RPMI7951 (cell line): ENCODE measurements around the gene TMEM135. TPM values are rescaled to one million over a fixed set of nuclear protein-coding genes. Genes with fewer than 3 reads are reported as not detected.
A peak's percentile ranks its signal among the peaks of the same experiment; 100 is the strongest.
"Not testable (repeated sequence)": the region's sequence is repeated elsewhere in the genome, so short reads cannot be mapped to it uniquely, and the experiment has no call there.

Source experiments
- DNase-seq: peaks from one replicate; pipeline ENCODE4 v3.0.0-alpha.2; 2012; ENCODE audit warnings: low read depth
- total RNA-seq: library from RNA; depleted of rRNA; stranded (reverse); fragments of >200 nt; shearing (Covaris generic); gene quantifications from 2 replicates; pipeline ENCODE4 v1.2.3, GENCODE V29; 2014; rRNA removed

Gene TMEM135
- 12.2 and 16.6 TPM in 2 replicates for total RNA-seq

DNA sequence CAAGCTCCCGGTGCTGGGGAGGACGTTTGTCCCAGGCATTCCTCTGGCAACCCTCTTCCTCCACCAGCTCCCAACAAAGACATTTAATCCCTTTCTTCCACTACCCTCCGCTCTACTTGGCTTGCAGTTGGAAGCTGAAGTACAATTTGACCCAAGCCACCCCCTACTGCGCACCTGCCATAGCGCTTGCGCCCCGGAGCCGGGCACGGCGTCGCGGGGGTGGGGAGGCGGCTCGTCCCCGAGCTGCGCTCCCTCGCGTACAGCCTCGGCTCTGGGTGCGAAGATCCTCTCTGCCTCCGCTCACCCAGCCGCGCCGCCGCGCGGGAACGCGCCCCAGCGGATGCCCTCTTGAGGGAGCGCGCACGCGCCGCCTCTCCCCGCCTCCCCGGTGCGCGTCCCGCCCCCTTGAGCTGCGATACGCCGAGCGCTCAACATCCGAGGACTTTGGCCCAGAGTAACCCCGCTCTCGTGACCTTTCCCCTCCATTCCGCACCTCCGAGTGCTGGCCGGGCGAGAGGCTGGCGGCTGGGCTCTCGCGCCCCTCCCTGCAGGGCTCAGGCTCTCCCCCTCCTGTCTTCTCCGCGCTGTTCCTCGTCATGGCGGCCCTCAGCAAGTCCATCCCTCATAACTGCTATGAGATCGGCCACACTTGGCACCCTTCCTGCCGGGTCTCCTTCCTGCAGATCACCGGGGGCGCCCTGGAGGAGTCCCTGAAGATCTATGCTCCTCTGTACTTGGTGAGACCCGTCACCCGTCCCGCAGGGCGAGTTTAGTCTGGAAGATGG lies at the start of gene TMEM135:
Gene TMEM135, plus strand, starts transcription at position 485 of the 785 bp plus-strand sequence. Its CDS starts 112 bp downstream, at position 597.
- DNase-seq = peak; percentile 90

DNA sequence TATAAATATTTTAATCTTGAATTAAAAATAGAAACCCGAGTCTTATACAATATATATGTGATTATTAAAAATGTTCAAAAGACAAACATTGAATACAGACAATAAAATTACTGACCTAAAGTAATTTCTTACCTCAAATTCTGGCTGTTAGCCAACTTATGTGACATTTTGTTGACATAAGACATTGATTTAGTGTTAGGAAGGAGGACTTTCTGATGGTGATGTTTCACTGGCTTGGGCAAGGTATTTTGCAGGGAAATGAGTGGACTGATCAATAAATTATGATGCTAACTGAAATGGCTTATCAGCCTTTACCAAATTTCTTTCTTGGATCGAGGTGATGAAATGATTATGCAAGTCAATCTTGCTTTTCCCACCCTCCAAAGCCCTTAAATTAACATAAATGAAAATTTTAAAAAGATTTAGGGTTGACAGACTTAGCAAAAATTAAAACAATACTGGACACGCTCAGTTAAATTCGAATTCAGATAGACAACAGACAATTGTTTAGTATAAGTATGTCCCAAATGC lies 49.3 kb upstream of the TMEM135 start:
- no peak for DNase-seq

DNA sequence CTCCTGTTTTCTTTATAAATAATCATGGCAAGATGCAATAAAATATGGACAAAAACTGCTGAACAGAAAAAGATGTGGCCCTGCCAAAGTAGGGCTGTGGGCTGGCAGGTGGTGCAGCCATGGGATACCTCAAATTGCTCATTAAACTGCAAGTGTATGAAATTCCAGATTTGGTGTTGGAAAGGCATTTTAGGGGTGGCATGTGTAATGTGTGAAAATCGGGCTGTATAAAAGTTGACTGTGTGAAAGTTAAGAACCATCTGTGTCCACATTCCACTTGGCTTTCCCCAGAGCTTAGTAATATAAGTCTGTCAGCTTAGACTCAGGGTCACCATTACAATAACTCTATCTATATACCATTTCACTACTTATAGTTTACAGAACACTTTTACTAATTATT lies 47.7 kb upstream of the TMEM135 start:
- DNase-seq = no peak

DNA sequence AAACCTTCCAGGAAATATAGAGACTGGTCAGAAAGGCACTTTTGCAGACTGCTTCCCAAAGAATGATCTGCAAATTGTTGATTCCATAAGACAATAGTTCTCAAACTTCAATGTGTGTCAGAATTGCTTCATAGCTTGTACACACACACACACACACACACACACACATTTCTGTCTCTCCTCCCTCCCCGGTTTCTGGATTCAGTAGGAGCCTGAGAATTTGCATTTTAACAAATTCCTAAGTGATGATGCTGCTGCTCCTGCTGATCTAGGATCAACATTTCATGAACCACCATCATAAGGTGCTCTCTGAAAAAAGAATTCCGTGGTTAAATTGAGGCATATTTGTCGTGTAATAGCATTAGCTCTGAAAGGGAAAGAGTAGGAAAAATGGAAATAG lies 47.2 kb upstream of the TMEM135 start:
- DNase-seq = peak; percentile 52

DNA sequence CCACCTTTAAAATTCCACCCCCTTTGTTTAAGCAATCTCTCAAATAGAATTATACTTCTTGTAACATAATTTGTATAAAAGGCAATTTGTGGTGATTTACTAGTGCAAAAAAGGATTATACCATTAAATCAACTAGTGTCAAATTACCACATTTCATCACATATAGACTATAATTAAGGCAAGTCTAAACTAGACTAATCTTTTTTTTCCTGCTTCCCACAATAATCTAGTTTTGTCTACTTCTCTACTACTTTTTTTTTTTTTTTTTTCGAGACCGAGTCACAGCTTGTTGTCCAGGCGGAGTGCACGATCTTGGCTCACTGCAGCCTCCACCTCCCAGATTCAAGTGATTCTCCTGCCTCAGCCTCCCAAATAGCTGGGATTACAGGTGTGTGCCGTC lies 46.4 kb upstream of the TMEM135 start:
- no peak for DNase-seq

DNA sequence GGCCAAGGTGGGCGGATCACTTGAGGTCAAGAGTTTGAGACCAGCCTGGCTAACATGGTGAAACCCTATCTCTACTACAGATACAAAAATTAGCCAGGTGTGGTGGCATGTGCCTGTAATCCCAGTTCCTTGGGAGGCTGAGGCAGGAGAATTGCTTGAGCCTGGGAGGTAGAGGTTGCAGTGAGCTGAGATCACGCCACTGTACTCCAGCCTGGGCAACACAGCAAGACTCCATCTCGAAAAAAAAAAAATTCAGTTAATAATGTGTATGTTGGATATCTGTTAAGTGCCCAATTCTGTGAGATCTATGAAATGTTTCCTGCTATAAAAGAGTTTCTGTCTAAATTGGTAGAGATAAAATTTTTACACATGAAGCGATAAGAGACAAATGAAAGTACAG lies 45.4 kb upstream of the TMEM135 start:
- not testable (repeated sequence) for DNase-seq

DNA sequence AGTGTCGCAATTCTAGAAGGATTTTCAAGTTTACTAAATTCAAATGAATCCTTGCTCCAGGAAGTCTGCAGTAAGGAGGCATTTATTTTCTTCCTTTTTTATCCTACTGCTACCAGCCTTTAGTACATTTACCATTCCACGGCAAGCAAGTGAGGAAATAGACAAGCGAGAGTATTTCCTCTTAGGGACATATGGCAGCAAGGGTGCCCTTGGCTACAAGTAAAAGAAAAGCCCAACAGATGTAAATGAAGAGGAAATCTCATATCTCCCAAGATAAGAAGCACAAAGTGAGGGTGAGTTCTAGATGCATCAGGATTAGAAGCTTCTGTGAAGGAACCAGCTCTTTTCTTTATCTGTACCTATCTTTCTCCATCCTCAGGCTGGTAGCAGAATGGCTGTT lies 44.7 kb upstream of the TMEM135 start:
- no peak for DNase-seq

DNA sequence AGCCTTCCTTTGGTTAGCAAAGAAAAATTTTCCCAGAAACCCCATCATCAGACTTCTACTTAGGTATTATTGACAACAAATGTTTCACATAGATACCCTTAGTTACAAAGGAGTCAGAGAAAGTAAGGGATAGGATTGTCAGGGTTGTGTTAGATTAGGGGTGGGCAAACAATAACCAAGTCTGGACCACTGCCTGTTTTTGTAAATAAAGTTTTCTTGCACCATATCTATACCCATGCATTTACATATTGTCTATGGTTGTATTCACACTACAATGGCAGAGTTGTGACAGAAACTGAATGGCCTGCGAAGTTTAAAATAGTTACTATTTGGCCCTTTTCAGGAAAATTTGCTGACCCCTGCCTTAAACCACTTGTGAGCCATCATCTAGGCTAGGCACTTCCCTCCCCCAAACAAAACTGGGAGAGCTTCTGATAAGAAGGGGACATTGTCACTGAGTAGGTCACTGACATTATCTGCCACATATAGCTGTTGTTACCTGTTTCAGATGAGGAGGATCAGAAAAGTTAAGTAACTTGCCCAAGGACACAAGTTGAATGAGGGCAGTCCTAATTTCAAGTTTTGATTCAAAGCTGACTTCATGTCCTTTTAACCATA lies 40.7 kb upstream of the TMEM135 start:
- no peak for DNase-seq

DNA sequence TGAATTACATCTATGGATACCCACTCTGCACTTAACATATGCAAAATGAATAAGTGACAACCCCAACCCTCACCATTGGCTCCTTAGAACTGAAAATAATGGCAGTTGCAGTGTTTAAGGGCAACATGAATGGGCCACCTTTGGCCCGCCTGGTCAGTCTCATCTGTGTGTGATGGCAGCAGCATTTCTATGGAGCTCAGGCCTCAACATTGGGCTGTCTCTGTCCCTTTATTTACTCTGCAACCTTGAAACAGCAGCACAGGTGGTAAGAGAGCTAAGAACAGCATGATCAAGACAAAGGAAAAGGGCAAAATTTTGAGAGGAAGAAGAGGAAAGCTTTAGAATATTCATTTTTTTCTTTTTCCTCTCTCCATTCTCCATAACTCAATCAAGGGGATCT lies 38.3 kb upstream of the TMEM135 start:
- no peak for DNase-seq

DNA sequence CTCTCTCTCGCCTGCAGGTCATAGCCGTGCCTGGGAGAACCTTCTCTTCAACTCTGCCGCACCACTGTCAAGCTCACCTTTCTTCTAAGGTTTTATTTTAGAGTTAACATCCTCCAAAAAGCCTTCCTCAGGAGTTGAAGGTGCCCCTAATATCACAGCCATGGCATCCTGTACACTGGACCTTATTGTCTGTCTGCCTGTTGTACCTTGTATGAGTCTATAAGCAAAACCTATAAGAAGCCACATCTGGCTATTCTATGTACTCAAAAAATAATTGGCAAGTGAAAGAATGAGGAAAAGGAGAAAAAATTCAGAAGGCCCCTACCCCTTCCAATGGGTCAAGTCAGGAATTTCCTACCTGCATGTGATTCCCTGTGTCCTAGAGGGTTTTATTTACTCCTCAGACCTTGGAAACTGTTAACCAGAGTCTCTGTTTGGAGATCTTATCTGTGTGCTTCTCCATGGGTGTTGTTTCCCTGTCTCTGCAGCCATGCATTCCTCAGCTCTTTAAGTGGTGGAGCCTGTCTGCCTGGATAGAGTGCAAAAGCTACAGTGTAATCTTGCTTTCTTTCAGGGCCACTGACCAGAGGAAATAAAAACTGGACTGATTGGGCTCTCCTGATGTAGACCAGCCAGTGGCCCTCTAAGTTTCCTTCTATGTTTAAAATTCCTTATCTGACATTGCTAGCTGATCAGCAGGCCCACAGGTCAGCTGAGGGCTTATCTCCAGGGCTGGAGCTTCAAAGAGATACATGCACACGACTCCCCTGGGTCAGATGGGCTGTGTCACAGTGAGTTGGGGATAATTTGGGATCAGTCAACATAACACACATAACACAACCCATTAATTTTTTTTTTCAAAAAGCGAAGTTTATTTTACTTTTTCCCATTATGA lies 37.6 kb upstream of the TMEM135 start:
- DNase-seq = no peak

DNA sequence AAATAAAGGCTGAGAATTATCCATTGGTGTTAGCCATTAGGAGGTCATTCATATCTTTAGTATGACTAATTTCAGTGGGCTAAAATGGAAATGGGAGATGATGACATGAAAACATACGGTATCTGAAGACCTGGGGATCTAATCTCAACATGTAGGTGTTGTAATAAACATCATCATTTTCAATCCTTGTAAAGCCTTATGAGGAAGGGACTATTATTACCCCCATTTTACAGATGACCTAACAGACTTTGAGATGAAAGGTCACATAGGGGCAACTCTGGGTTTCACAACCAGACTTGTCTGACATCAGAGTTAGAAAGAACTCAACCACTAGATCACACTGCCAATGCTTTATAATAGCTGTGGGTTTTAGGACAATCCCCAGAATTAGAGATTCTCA lies 34.8 kb upstream of the TMEM135 start:
- no peak for DNase-seq

DNA sequence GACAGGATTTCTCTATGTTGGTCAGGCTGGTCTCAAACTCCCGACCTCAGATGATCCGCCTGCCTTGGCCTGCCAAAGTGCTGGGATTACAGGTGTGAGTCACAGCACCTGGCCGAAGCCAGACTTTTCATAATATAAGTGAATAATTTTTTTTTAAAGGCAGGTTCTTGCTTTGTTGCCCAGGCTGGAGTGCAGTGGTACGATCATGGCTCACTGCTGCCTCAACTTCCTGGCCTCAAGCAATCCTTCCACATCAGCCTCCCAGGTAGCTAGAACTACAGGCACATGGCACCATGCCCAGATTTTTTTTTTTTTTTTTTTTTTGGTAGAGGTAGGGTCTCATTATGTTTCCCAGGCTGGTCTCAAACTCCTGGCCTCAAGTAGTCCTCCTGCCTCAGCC lies 33.5 kb upstream of the TMEM135 start:
- not testable (repeated sequence) for DNase-seq

DNA sequence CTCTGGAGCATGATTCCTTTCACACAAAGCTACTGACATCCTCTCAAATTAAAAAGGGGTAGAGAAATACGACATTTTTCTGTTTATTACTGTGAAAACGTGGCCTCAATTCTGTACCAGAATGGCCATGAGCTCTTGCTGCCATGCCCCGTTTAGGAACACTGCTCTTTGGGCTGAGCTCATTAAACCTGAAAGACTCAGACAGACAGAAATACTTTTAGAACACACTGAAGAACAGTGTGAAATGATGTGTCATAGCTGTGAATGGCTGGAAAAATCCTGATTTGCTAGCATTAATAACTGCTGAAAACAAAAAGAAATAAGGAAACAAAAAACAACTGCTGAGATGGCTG lies 32.2 kb upstream of the TMEM135 start:
- no peak for DNase-seq

DNA sequence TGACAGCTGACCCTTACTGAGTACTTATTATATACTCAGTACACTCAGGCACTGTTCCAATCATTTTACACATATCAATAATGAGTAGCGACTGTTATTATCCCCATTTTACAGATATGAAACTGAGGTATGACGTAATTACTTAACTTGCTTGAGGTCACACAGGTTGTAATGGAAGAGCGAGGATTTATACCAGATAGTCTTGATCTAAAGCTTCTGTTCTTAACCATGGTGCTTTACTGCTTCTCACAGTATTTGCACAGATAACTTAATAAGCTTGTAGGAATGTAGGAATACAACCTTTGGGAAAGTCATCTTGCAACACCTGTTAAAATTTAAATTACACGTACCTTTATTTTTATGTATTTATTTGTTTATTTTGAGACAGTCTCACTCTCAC lies 31.7 kb upstream of the TMEM135 start:
- DNase-seq = no peak

DNA sequence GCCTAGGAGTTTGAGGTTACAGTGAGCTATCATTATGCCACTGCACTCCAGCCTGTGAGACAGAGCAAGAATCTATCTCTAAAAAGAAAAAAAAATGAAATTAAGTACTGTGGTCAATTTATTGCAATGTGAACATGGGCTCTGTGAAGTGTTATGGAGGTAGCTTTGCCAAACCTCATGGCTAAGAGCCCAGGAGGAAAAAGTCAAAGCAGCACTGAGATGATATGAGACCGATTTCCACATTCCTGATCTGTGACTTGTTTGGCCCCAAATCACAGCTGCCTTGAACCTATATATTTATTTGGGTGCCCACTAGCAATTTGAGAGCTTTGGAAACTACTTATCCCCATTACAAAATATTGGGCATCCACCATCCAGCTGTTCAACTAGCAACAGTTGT lies 29.8 kb upstream of the TMEM135 start:
- DNase-seq = no peak

DNA sequence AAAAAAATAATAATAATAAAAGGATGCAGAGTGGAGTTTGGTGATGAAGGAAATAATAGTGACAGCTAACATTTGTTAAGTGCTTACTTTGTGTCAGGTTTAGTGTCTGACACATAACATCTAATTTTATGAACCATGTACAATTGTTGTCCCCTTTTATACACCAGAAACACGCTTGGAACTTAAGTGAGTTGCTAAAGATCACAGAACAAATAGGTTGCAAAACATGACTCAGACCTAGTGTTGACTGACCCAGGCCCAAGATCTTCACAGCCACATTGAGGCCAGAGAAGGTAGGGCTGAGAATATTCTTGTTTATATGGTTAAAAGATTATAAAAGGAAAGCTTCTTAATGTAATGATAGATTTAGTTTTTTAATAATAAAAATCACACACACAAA lies 25.6 kb upstream of the TMEM135 start:
- no peak for DNase-seq

DNA sequence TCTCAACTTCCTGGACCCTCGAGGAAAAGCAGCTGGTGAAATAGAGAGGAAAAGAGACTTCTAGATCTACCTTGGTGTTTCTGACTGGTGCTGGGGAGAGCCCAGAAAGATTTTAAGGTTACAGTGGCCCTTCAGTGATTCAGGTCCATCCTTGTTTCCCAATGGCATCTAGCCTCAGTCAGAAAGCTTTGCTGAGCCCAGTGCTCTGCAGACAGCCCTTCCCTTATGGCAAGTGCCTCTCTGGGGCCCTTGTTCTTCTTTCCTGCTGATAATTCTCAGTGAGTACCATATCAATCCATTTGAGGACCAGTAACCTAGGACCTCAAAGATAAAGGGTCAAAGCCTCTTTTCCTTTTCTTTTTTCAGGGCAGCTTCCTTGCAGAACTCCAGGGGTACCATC lies 25.1 kb upstream of the TMEM135 start:
- no peak for DNase-seq

DNA sequence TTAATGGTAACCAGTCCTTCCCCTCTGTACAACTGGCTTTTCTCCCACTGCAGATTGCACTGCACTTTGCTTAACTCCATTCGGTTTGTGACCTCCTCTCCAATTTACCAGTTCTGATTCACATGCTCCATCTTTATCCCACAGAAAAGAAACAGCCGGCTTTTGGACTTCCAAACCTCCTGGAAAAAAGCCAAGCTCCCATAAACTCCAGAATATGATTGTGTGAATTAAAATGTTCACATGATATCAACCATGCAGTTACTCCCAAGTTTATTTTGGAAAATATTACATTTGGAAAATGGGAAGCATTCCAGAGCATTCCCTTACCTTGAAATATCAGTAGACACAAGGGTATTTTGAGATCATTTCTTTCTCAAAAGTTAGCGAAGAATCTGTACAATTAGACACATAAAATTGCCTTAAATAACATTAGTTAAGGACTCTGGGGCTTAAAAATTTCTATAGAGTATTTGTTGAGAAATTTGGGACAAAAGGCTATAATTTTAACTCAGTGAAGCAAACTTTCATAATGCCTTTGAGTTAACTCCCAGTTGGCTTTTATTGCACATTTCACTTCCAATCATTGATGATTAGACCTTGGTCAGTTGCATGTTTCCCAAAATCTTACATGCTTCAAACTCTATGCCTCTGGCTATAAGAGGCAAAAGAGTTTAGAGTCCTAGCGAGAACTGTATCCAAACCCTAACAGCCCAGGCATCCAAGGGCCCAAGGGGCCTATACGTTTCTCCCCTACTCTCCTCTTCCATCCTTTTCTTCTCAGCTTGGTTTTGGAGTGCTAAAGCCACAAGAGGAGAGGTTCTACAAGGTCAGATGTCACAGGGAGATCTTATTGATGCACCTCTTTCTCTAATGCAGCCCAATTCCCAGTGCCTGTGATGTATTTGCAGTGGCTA lies 23.6 kb upstream of the TMEM135 start:
- no peak for DNase-seq

DNA sequence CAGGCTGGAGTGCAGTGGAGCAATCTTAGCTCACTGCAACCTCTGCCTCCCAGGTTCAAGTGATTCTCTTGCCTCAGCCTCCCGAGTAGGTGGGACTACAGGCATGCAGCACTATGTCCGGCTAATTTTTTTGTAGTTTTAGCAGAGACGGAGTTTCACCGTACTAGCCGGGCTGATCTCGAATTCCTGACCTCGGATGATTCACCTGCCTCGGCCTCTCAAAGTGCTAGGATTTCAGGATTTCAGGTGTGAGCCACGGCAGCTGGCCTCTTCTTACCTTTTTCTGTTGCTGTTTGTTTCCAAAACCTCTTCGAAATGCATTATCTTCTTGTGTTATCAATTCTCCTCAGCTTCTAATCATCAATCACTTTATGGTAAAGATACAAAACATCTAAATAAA lies 22.1 kb upstream of the TMEM135 start:
- no peak for DNase-seq

DNA sequence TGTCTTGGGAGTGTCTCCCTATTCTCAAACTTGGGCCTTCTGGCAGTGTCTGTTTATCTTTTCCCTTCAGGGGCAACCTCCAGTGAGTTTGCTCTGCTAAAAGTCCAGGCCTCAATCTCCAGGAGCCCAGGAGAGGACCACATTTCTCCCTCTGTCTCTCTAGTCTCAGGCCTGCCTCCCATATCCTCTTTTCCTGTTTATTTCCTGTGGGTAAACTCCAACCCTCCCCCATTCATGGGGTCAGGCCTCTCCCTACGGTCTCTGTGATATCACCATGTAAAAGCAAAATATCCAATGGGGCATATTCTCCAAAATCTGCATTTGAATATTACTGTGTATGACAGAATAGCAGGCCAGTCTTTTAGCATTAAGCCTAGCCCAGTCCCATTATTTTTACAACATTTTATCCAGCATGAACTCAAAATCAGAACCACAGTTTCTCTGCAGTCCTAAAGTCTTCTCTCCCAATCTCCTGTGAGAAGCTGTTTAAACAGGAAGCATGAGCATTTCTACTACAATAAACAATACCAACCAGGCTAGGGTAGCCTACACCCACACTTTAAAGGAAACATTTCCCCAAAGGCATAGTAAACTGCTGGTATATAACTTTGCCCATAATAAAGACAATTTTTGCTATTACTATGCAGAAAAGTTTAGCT lies 18.0 kb upstream of the TMEM135 start:
- DNase-seq = no peak

DNA sequence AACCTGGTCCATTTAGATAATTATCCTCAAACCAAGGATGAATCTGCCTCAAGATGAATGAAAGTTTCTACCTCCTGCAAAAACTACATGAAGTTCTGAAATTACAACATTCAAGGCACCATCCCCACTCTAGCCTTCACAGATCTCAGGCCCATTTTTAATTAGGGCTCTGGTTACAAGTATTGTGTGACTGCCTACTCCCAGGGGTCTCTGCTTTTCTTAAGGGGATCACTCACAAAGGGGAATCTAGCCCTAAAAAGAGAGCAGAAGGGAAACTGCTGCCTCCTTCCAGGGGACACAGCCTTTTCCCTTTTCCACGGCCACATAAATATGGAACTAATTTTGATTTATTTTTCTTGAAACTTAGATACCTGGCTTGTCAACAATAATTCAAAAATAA lies 17.4 kb upstream of the TMEM135 start:
- DNase-seq = no peak
